Upper lobe of left lung (tissue), 4 donors: ENCODE data around the gene ABR.

ENCODE experiments used
- CTCF ChIP-seq, 6 experiments: fragments of 450-650 bp in 4 of 6; fragments of 200-600 bp in 2 of 6; sonication (generic) in 2 of 6; IDR thresholded peaks; one replicate each; pipeline ENCODE4 v1.5.1; 2016 to 2019; ENCODE audit warnings: antibody characterized with exemption in 6 of 6
- POLR2A ChIP-seq, 4 donors: fragments of 450-650 bp; IDR thresholded peaks; one replicate each; pipeline ENCODE4 v1.5.1; 2016 to 2017; ENCODE audit warnings: antibody characterized with exemption in 4 of 4, mild to moderate bottlenecking in 2 of 4
- POLR2AphosphoS5 ChIP-seq, 2 donors: sonication (generic); formaldehyde crosslinking; IDR thresholded peaks; one replicate each; pipeline ENCODE4 v1.5.1; 2017; ENCODE audit warnings: antibody characterized with exemption in 2 of 2

GRCh38 chr17:967122-967521 is 212.7 kb downstream of the ABR start:
- TF ChIP-seq CTCF (IDR thresholded peaks at IDR 0.05), result no peak
- no peak for TF ChIP-seq POLR2A (IDR thresholded peaks at IDR 0.05)
- no peak for TF ChIP-seq POLR2AphosphoS5 (IDR thresholded peaks at IDR 0.05)
